Head of caudate nucleus (tissue), 42 donors: ENCODE data around the gene ARHGAP23.

ENCODE experiments used
- DNase-seq, 42 donors: peaks; one replicate each; pipeline versions ENCODE4 v3.0.0 to v3.0.0-alpha.2; 2020 to 2021; ENCODE audit warnings: mixed read lengths in 7 of 42
- intact Hi-C: fragments of 100-400 bp; cut with DNase I; formaldehyde crosslinking; loops from one replicate; pipeline ENCODE4 v1.15.0; 2022

ARHGAP23 gene

DNA sequence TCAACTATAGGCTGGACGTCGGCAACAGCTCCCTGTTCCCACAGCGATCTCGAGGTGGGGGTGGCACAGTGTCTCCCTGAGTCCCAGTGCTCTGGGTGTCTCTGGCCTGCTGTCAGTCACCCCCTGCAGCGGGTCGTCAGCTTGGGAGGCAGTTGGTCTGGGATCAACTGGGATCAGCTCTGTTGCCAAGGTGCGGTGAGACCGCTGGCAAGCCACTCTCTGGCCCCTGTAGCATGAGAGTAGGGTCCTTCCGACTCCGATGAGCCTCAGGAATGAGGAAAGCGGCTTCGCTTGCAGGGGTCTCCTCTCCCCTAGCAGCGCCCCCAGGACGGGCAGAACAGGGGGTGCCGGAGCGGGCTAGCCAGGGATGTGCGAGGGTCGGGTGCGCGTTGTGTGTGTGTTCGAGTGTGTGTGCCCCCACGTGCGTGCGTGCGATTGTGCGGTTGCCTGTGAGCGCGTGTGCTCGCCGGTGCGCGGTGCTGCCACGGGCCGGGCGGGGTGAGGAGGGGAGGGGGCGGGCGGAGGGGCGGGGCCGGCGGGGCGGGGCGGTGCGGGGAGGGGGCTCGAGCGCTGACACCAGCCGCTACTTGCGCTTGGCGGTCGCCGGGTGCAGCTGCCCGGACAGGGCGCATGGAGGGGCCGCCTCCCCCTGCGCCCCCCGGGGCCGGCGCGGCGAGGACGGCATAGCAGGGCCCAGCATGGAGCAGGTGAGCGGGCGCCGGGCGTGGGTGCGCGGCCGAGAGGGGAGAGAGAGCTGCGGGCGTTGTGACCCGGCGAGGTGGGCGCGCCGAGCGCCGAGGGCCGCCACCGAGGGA, 9.4 kb upstream of the ARHGAP23 start:
- intact Hi-C loops, result no loop called here

DNA sequence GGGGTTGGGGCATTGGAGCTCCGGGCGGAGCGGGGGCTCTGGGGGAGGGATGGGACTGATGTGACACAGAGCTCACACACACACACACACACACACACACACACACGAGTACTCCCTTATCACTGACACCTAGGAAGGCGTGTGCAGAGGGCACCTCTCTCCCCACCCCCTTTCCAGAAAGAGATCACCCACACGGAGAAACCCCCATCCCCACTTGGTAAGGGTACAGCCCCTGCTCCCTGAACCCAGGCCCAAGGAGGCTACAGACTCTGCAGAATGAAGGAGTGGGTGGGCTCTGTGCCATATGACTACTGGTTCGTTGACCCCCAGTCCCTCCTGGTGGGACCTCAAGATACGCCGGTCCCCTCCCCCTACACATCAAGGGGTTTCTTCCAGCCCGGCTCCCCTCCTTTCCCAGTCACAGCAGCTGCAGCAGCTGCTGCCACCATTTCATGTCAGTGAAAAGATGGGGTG, 8.7 kb upstream of the ARHGAP23 start:
- DNase-seq, result no peak
- intact Hi-C loops, result no loop called here

More for the DNA sequence above, 9.4 kb upstream of the ARHGAP23 start:
- DNase-seq, result peak in 4 of 42 donors; percentile 35 to 47 (median 37)

GRCh38 chr17:38420518-38420917, 7.7 kb upstream of the ARHGAP23 start:
- DNase-seq, result no peak
- intact Hi-C loops, result no loop called here

GRCh38 chr17:38421171-38421841, 7.0 kb upstream of the ARHGAP23 start:
- no peak for DNase-seq
- intact Hi-C loops, result no loop called here

DNA sequence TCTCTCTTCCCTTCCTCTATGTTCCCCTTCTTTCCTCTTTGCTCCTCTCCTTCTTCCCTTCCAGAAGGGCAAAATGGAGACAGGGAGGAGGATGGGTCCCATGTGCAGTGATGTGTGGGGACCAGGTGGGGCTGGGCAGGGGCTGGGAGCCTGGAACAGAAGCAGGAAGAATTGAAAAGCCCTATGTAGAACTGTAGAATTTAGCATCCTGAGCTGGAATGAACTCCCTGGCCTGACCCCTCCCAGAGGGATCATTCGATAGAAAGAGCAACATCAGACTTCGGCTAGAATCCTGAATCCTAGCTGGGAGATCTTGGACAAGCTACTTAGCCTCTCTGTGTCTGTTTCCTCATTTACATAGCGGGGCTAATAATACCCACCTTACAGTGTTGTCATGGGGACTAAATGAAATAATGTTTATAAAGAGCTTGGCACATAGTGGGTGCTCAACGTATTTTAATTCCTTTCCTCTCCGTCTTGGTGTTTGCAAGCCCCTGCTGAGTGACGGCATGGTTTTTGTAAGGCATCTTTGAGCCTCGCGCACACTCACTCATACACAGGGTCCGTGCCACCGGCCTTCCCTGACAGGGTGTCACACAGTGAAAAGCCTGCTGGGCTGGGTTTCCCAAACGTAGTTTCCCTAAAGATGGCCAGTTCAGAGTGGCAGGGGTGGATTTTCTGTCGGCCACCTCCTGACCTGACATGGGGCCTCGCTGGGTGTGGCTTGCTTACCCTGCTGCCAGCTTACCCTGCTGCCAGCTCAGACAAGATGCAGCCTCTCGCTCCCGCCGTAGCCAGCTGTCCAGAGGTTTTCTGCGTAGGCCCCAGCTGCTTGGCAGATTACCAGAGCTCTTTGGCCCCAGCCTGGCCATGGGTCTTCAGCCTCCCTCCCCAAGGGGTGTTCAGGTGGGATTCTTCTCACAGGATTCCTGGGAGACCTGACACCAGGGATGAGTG, 6.1 kb upstream of the ARHGAP23 start:
- no peak for DNase-seq
- intact Hi-C loops, result no loop called here

DNA sequence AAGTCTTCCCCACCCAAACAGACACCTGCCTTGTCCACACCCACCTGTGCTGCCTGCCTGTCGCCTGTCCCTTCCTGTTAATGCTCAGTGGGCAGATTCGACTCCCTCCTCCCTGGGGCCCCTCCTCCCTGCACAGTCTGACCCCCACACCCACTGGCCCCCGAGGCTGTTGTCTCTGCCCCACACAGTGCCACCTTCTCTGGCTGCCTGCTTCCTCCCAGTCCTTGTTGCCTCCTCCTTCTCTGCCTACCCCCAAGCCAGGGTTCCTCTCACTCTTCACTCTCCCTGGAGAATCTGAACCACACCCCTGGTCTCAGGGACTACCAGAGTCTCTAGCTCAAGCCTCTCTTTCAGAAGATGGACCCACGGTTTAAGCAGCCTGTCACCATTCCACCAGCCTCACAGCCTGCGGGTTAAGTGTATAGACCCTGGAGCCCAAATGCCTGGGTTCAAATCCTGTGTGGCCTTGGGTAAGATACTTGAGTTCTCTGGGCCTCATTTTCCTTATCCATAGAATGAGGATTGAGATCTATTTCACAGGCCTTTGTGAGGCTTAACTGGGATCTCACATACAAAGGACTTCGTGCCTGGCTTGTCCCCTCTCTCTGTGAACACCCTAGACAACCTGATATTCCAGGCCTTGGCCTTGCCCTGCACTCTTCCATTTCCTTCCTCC, 3.8 kb upstream of the ARHGAP23 start:
- intact Hi-C loops, result no loop called here
- no peak for DNase-seq

- intact Hi-C loops, result loop anchor here (5.0 kb wide), 1 partner anchor 57 kb away; no protein-coding TSS in a partner anchor
- DNase-seq, result peak in 1 of 42 donors; percentile 13
Measured at GRCh38 chr17:38425031-38425430, 3.2 kb upstream of the ARHGAP23 start.

- intact Hi-C loops, result loop anchor here (5.0 kb wide), 1 partner anchor 57 kb away; no protein-coding TSS in a partner anchor
- DNase-seq, result peak in 1 of 42 donors; percentile 14
Measured at GRCh38 chr17:38425744-38426143, 2.5 kb upstream of the ARHGAP23 start.

- no peak for DNase-seq
- intact Hi-C loops, result loop anchor here (5.0 kb wide), 1 partner anchor 56 kb away; no protein-coding TSS in a partner anchor
Measured at GRCh38 chr17:38426441-38426840, 1.8 kb upstream of the ARHGAP23 start.

- intact Hi-C loops, result loop anchor here (5.0 kb wide), 1 partner anchor 55 kb away; no protein-coding TSS in a partner anchor
- DNase-seq, result no peak
Measured at GRCh38 chr17:38427160-38427949, 909 bp upstream of the ARHGAP23 start.

DNA sequence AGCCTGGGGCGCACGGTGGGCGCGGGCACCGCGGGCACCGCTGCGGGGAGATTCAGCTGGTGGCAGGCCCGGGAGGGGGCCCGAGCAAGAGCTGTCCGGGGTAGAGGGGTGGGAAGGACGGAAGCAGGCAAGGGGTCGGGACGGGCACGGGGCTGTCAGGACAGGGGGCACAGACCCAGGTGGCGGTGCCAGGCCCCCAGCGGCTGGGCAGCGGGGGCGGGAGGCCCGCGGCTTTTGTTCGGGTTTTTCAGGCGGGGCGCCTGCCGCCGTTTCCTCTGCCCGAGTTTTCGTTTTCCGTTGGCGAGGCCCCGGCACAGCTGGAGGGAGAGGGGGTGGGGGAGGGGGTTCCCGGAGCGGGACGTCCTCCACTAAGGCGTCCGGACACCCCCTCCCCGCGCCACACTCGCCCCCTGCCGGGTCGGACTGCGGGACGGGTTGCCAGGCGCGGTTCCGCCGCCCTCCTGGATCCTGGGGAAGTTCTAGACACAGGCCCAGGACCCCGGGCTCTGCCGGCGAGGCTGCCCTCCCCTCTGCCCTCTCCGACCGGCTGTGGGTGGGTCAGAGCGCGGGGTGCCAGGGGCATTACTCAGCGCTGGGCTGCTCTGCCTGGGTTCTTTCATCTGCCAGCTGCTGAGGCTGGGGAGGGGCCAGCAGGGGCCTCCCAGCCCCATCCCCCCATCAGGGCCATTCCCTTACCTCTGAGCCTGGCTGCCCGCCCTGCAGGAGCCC, 543 bp downstream of the ARHGAP23 start:
- intact Hi-C loops, result loop anchor here (5.0 kb wide), 1 partner anchor 53 kb away; no protein-coding TSS in a partner anchor
- peak; percentile 75 to 96 (median 89) for DNase-seq

GRCh38 chr17:38429476-38430100, 1.3 kb downstream of the ARHGAP23 start:
- intact Hi-C loops, result loop anchor here (5.0 kb wide), 1 partner anchor 53 kb away; no protein-coding TSS in a partner anchor
- no peak for DNase-seq

DNA sequence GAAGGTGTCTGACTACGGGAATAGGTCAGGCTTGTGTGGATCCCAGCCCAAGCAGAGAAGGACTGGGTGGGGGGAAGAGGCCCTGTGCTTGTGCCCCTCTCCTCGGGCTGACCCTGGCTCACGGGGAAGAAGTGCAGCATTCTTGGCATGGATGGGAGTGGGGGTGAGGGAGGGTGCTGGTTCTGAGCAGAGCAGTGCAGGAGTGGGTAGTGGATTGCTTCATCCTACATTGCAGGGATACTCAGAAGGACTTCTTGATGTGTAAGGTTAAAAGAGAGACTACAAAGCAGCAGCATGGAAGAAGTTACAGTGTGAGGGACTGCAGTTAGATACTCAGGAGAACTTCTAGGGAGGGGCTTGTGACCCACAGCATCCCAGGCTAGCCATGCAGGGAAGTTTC, 2.1 kb downstream of the ARHGAP23 start:
- intact Hi-C loops, result no loop called here
- DNase-seq, result no peak

GRCh38 chr17:38430822-38431221, 2.6 kb downstream of the ARHGAP23 start:
- intact Hi-C loops, result no loop called here
- DNase-seq, result no peak

- peak; percentile 73 to 98 (median 92) for DNase-seq
- intact Hi-C loops, result no loop called here
Measured at GRCh38 chr17:38431346-38432145, 3.3 kb downstream of the ARHGAP23 start.
